Measurements from ENCODE around the gene MT1F.
"Not testable (repeated sequence)": the region's sequence is repeated elsewhere in the genome, so short reads cannot be mapped to it uniquely, and the experiment has no call there.

MT1F gene

DNA sequence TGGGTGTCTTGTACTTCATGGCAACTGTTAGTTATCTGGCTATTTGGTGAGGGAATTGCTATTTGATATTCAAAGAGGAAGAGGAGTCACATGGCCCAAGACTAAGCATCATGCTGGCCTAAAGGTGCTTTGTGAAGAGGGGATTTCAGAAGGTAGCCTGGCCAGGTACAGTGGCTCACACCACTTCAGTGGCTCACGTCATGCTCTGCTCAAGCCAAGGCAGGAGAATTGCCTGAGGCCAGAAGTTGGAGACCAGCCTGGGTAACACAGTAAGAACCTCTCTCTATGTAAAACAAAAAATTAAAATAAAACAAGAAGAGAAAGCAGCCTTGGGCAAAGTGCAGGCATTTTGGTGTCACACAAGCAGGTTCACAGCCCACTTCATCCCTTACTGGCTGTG is 12.4 kb upstream of the MT1F start:
- DNase-seq (ENCODE audit: low spot score) = no peak

DNA sequence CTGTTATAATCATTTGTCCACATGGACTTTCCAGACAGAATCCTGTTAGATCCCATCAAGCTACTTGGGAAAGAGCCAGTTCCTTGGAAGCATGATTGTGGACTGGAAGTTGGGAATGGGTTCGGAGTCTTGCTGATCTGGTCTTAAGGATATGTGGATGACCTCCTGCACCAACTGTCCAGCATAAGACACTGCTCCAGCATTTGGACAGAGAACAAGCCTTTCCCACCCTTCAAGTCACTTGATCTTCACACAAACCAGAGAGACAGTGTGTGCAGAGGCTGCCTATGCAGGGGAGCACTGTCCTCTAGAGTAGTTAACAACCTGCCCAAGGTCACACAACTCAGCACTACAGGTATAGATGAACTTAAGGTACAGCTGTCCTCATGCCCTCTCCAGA is 11.9 kb upstream of the MT1F start:
- DNase-seq (ENCODE audit: low spot score) = no peak

DNA sequence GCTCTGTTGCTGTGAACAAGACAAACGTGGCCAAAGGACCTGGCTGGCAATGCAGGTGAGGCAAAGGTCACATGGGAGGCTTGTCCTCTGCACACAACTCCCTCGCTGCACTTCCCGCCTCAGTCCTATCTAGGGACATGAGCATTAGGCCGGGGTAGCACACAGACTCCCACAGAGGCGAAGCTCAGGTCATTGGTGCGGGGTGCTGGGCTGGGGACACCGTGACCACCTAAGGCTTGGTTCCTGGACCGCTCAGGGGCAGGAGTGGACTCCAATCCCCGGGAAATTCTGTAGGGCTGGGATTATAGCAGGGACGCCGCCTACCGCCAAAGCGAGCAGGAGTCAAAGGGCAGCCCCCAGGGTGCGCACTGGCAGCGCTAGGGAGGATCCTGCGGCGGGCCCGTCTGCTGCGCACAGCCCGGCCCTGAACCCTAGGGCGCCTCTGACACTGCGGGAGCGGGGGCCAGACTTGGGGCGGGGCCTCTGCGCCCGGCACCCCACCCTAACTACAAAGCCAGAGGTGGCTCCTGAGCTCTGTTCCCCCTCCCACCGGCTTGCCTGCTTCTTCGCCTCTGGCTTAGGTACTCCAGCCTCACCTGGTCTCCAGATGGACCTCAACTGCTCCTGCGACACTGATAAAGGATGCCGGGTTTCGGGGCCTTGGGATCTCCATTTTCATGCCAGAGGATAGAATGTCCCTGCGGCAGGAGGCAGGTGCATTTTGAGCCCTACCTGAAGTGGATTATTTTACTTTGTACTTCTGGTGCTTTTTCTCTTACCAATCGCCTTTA is 9.9 kb upstream of the MT1F start:
- no peak for DNase-seq (ENCODE audit: low spot score)

DNA sequence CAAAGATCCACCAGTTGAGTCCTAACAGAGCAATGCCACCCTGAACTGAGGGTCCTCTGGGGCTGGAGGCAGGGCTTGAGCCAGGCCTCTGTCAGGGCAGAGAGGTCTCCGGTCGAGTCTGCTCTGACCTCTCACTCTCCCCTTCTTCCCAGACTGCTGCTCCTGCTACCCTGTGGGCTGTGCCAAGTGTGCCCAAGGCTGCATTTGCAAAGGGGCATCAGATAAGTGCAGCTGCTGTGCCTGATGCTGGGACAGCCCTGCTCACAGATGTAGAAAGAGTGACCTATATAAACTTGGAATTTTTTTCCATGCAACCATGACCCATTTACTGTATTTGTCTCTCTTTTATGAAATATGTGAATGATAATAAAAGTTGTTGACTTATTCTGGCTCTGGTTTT is 8.5 kb upstream of the MT1F start:
- DNase-seq (ENCODE audit: low spot score) = no peak

- DNase-seq (ENCODE audit: low spot score) = no peak
These were observed 7.9 kb upstream of the MT1F start for GRCh38 chr16:56649820-56650219.

GRCh38 chr16:56651586-56651985 is 6.2 kb upstream of the MT1F start, which contains the start of gene MT1B:
TSS of gene MT1B (plus strand) at chr16:56651886. CDS start at chr16:56651954, 68 bp downstream.
- no peak for DNase-seq (ENCODE audit: low spot score)

- DNase-seq (ENCODE audit: low spot score) = no peak
These were observed 5.2 kb upstream of the MT1F start for GRCh38 chr16:56652600-56652999.

DNA sequence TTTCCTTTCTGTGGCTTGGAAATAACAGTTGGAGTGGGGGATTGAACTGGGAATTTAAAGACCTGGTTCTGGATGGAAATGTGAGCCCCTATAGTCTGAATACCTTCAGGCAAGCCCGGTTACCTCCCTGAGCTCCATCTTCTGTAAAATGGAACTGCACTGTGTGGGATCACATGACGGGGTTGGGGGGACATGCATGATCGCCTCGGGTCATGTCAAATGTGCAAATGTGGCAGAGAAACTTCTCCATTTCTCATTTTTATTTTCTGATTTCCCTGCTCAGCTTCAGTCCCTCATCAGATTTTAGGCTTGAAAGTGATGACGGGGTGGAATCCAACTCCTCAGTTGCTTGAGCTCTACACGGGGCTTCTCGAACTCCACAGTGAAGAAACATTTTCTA is 4.5 kb upstream of the MT1F start:
- no peak for DNase-seq (ENCODE audit: low spot score)

- DNase-seq (ENCODE audit: low spot score) = no peak
These were observed 642 bp downstream of the MT1F start for GRCh38 chr16:56658327-56658875.

GRCh38 chr16:56662357-56663354 is 4.9 kb downstream of the MT1F start:
- no peak for DNase-seq (ENCODE audit: low spot score)

GRCh38 chr16:56664506-56664905 is 6.7 kb downstream of the MT1F start:
- no peak for DNase-seq (ENCODE audit: low spot score)

- DNase-seq (ENCODE audit: low spot score) = not testable (repeated sequence)
These were observed 7.8 kb downstream of the MT1F start for GRCh38 chr16:56665286-56666261.

DNA sequence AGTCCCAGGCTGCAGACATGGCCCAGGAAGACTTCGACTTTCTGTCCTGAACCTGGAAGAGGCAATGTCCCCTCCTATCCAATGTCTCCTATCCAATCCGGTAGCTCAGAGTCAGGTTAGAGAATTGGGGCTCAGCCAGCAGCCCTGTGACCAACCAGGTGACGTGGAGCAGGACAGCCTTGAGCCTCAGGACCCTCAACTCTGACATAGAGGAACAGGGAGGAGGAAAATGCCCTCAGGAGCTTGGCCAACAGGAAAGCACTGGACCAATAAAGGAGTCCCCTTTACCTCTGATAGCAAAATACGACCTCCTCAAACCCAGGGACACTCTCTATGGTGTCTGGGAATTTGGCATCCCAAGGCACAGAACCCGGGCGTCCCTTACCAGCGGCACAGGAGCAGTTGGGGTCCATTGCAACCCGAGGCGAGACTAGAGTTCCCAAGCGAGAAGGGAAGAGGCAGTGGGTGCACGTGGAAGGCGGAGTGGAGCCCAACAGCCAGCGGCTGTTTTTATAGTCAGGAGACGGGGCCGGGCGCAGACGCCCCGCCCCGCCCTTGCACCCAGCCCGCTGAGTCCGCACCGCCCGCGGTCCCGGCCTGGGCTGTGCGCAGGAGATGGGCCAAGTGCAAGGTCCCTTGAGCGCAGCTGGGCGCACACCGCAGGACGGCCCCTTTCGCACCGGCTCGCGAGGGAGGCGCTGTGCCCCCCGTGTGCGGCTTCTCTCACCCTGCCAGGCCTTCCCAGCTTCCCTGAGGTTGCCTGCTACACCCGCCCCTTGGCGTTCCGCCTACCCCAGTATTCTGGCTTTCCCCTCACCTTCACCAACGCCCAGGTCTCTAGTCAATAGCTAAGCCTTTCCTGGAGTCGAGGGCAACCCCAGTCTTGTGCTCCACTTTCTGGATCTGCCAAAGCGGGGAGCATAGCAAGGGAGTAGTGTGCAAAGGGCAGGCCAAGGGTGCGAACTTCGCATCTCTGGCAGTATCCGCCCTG is 10.1 kb downstream of the MT1F start, which contains the start of gene MT1G:
Gene MT1G (minus strand): TSS at position 485 of the 991 bp plus-strand sequence. CDS start 72 bp downstream, at position 413.
- no peak for DNase-seq (ENCODE audit: low spot score)

DNA sequence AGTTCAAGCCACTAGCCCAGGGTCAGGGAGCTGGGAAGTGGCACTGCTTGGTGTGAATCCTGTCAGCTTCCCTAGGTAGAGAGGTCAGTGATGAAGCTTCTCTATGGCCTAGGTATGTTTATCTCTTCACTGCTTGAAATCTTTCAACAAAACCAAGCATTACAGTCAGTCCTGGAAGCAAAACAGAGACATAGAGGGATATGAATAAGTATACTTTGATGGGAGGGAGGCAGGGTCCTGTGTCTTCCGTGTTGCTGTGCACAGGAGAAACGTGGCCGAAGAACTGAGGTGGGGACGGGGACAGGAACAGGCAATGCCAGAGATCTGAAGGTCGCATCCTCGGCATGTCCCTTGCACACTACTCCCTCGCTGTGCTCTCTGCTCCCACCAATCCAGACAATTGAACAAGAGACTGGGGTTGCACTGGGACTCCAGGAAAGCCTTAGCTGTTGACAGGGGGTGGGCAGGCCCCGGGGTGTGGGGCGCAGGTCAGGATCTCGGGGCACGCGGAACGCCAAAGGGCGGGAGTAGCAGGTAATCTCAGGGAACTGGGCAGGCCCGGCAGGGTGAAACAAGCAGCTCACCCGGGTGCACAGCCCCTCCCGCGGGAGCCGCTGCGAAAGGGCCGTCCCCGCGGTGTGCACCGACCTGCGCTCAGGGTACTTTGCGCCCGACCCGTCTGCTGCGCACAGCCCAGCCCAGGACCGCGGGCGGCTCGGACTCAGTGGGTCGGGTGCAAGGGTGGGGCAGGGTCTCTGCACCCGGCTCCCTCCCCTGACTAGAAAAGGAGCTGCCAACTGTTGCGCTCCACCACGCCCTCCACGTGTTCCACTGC is 11.5 kb downstream of the MT1F start, which contains the start of gene MT1H:
Gene MT1H (plus strand): TSS at position 810 of the 835 bp plus-strand sequence. CDS start 71 bp downstream, outside the sequence.
- no peak for DNase-seq (ENCODE audit: low spot score)

DNA sequence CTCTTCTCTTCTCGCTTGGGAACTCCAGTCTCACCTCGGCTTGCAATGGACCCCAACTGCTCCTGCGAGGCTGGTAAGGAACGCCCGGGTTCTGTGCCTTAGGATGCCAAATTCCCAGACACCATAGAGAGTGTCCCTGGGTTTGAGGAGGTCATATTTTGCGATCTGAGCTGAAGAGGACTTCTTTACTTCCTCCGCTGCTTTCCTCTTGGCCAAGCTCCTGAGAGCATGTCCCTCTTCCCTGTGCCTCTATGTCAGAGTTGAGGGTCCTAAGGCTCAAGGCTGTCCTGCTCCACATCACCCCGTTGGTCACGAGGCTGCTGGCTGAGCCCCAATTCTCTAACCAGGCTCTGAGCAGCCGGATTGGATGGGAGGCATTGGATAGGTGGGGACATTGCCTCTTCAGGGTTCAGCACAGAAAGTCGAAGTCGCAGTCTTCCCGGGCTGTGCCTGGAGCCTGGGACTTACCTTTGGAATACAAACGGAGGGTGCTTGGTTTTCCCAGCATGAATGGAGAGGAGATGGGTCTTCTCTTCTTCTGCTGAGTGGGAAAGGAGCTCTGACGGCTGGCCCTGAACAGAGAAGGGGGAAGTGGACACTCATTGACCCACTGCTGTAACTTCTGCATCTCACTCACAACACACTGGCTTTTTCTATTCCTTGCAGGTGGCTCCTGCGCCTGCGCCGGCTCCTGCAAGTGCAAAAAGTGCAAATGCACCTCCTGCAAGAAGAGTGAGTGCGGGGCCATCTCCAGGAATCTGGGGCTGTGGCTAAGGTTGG is 12.3 kb downstream of the MT1F start:
- DNase-seq (ENCODE audit: low spot score) = no peak

- DNase-seq (ENCODE audit: low spot score) = no peak
These were observed 12.8 kb downstream of the MT1F start for GRCh38 chr16:56670620-56670934.

DNA sequence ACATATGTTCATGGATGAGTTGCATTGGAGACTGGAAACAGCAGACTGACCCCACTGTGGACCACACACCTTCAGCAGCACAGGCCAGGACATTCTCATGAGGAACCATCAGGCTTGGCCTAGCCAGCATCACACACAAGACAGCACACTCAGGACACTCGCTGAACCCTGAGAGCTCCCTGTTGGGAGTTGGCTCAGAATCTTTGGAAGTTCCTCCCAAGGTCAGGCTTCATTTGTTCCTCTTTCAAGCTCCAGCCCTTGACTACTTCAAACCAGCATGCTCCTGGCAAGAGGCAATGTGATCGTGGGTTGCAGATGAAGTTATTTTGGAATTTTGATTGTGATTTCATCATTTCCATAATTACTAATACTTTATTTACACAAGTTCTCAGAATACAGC is 13.9 kb downstream of the MT1F start:
- not testable (repeated sequence) for DNase-seq (ENCODE audit: low spot score)

- not testable (repeated sequence) for DNase-seq (ENCODE audit: low spot score)
These were observed 14.4 kb downstream of the MT1F start for GRCh38 chr16:56672171-56672570.
